ENCODE results near the gene NEK11.

The NEK11 gene

DNA sequence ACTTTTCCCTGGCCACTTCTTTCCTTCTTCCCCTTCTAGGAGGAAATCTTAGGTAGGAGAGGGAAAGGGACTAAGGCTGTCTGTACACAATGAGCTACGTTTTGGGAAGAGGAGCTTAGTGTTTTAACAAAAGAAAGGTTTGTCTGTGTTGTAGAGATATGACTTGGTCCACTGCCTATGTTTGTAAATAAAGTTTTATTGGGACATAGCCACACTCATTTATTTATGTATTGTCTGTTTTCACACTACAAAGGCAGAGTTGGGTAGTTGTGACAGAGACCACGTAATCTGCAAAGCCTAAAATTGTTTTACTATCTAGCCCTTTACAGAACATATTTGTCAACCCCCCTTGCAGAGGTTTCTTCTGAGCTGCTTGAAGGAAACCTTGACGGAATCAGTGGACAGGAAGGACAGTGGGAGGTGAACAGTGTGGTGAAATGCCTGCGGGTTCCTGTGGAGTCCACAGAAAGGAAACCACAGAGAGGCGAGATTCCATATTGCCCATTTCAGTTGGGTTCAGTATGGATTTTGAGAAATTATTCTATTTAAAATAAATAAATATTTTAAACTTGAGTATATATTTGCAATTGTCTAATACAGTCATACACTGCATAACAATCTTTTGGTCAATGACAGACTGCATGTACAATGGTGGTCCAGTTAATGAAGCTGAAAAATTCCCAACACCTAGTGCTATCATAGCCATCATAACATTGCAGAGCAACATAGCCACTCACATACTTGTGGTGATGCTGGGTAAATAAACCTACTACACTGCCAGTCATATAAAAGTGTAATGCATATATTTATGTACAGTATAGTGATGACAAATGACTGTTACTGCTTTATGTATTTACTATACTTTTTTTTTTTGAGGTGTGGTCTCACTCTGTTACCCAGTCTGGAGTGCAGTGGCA is 197.0 kb downstream of the NEK11 start:
- no peak overlapping the region for H3K4me3 ChIP-seq (ENCODE audit: low read depth, low read length)
- no peak for DNase-seq (ENCODE audit: low read depth)
- TF ChIP-seq, protein P1, sequence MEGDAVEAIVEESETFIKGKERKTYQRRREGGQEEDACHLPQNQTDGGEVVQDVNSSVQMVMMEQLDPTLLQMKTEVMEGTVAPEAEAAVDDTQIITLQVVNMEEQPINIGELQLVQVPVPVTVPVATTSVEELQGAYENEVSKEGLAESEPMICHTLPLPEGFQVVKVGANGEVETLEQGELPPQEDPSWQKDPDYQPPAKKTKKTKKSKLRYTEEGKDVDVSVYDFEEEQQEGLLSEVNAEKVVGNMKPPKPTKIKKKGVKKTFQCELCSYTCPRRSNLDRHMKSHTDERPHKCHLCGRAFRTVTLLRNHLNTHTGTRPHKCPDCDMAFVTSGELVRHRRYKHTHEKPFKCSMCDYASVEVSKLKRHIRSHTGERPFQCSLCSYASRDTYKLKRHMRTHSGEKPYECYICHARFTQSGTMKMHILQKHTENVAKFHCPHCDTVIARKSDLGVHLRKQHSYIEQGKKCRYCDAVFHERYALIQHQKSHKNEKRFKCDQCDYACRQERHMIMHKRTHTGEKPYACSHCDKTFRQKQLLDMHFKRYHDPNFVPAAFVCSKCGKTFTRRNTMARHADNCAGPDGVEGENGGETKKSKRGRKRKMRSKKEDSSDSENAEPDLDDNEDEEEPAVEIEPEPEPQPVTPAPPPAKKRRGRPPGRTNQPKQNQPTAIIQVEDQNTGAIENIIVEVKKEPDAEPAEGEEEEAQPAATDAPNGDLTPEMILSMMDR (IDR thresholded peaks at IDR 0.05; ENCODE audit: control insufficient read depth, extremely low read depth, insufficient read depth): no peak

DNA sequence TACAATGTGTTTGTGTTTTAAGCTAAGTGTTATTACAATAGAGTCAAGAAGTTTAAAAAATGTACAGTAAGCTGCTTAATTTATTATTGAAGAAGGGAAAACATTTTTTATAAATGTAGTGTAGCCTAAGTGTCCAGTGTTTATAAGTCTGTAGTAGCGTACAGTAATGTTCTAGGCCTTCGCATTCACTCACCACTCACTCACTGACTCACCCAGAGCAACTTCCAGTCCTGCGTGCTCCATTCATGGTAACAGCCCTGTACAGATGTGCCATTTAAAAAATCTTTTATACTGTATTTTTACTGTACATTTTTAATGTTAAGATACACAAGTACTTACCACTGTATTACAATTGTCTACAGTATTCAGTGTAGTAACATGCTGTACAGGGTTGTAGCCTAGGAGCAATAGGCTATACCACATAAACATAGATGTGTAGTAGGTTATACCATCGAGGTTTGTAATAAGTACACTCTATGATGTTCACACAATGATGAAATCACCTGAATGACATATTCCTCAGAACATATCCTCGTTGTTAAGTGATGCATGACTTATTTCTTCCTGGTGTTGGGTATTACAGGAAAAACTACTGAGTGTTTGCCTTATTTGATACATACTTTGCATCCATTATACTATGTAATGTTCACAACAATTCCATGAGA is 198.3 kb downstream of the NEK11 start:
- no peak overlapping the region for H3K4me3 ChIP-seq (ENCODE audit: low read depth, low read length)
- TF ChIP-seq, protein P1 (IDR thresholded peaks at IDR 0.05; ENCODE audit: control insufficient read depth, extremely low read depth, insufficient read depth): no peak
- no peak for DNase-seq (ENCODE audit: low read depth)

DNA sequence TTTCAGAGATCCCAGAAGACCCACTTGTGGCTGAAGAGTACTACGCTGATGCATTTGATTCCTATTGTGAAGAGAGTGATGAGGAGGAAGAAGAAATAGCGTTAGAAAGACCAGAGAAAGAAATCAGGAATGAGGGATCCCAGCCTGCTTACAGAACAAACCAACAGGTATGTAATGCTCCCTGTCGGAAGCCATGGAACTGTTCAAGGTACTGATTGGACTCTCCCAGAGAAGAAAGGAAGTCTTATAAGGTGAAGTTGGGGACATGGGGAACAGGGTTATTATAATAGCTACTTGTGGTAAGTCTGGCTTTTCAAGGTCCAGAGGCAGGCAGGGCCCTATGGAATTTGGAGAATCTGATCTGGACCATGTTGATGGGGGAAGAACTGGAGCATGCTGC is 201.8 kb downstream of the NEK11 start:
- no peak for DNase-seq (ENCODE audit: low read depth)
- TF ChIP-seq, protein P1 (IDR thresholded peaks at IDR 0.05; ENCODE audit: control insufficient read depth, extremely low read depth, insufficient read depth): no peak
- H3K4me3 ChIP-seq (ENCODE audit: low read depth, low read length): no peak overlapping the region

DNA sequence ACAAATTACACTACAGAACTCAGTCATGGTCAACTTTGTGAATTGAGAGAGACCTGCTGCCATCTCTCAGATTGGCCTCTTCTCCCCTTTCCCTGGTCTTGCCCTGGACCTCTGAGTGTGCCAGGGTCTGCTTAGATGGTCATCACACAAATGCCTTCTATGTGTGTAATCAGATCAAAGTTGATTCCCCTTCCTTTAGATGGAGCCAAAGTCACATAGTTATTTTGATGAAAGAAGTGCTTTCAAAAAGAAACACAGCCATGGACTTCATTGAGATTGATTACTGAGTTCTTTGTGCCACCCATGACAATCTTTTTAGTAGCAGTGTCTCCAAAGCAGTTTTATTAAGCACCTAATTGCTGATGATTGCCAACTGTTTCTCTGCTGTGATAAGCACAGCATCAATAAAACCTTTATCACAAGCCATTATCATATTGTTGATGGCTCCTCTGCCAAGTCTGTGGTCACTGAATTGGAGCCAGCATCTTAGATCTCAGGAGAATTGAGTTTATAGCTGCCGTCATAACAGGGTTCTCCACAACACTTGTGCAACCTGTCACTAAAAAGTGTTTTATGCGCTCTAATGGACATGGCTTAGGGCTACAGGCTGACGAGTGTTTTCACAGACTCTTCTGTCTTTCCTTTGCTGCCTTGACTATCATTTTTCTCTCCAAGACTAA is 205.2 kb downstream of the NEK11 start:
- no peak overlapping the region for H3K4me3 ChIP-seq (ENCODE audit: low read depth, low read length)
- TF ChIP-seq, protein P1 (IDR thresholded peaks at IDR 0.05; ENCODE audit: control insufficient read depth, extremely low read depth, insufficient read depth): no peak
- DNase-seq (ENCODE audit: low read depth): no peak

DNA sequence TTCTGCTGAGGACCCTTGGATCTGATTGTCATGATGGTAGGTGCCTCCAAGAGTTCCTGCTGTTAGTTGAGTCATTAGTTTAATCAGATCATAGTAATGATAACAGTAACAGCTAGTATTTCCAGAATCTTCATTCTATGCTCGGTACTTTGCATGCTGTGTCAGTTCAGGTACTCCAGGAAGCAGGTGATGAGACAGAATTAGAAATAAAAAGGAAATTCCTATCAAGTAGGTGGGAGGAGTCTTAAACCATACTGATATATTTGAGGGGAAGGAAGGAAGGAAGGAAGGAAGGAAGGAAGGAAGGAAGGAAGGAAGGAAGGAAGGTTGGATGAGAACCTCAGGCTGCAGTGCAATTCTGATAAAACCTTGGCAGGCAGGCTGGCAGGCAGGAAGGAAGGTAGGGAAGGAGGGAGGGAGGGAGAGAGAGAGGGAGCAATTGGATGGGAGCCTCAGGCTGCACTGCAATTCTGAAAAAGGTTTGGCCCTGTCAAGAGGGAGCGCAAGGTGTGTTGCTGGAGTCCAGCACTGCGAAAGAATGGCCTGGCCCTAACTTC is 206.1 kb downstream of the NEK11 start:
- H3K4me3 ChIP-seq (ENCODE audit: low read depth, low read length): no peak overlapping the region
- TF ChIP-seq, protein P1 (IDR thresholded peaks at IDR 0.05; ENCODE audit: control insufficient read depth, extremely low read depth, insufficient read depth): no peak
- DNase-seq (ENCODE audit: low read depth): no peak

DNA sequence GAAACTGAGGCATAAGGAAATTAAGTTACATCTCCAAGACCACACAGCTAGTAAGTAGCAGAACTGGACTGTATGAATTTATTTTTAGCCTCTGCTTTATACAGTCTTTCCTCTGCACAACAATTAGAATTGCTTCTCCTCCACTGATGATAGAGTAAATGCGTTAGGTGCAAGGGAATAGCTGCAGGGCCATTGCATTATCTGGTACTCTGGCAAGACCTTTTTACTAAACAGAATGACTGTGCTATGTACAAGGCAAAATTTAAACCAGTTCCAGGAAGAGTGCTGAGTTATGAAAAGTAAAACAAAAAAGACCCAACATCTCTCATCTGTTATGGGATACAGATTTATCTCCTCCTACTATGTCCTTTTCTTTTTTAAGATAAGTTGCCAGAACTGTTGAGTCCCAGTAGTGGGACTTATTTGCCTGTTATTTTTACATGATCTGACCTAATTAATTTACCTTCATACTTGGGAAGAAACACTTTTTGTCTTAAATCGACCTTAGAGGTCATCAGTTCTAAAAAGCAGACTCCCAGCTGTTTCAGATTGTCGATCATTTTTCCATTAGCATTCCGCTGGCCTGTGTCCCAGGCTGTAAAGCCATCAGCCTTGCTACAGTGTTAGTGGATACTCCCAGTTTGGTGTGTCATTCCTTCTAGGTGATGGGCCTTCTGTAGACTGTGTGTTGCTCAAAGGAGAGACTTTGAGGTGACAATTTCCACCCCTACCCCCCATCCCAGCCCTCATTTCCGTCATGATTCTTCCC is 207.4 kb downstream of the NEK11 start:
- TF ChIP-seq, protein P1 (IDR thresholded peaks at IDR 0.05; ENCODE audit: control insufficient read depth, extremely low read depth, insufficient read depth): no peak
- DNase-seq (ENCODE audit: low read depth): no peak
- H3K4me3 ChIP-seq (ENCODE audit: low read depth, low read length): no peak overlapping the region
